GM19099 (cell line): ENCODE results near the gene RPS24.

Experiments used
- POLR2A ChIP-seq: IDR thresholded peaks from 3 replicates; pipeline ENCODE4 v1.6.1; 2011; ENCODE audit warnings: low read depth; ENCODE audit not compliant: insufficient read length; ENCODE audit errors: extremely low read depth

The RPS24 gene

GRCh38 chr10:78015546-78015945, 18.1 kb upstream of the RPS24 start:
- TF ChIP-seq POLR2A = no peak

- no peak for TF ChIP-seq POLR2A
Measured at GRCh38 chr10:78017856-78018255, 15.8 kb upstream of the RPS24 start.

- no peak for TF ChIP-seq POLR2A
Measured at GRCh38 chr10:78019264-78019663, 14.4 kb upstream of the RPS24 start.

GRCh38 chr10:78021201-78021600, 12.5 kb upstream of the RPS24 start:
- TF ChIP-seq POLR2A = no peak

GRCh38 chr10:78023741-78024140, 9.9 kb upstream of the RPS24 start:
- TF ChIP-seq POLR2A = no peak

- TF ChIP-seq POLR2A = no peak
Measured at GRCh38 chr10:78025685-78026364, 7.8 kb upstream of the RPS24 start.

GRCh38 chr10:78028438-78029268, 5.0 kb upstream of the RPS24 start:
- TF ChIP-seq POLR2A = no peak

- peak; percentile 85 for TF ChIP-seq POLR2A
Measured at GRCh38 chr10:78029269-78030226, 4.1 kb upstream of the RPS24 start, which contains the start of gene POLR3A. POLR3A (minus strand) TSS chr10:78029515; CDS start chr10:78029407, 108 bp downstream.

- no peak for TF ChIP-seq POLR2A
Measured at GRCh38 chr10:78033387-78033636, 351 bp upstream of the RPS24 start.

GRCh38 chr10:78035025-78035424, 1.4 kb downstream of the RPS24 start:
- TF ChIP-seq POLR2A = no peak

- no peak for TF ChIP-seq POLR2A
Measured at GRCh38 chr10:78035437-78035836, 1.8 kb downstream of the RPS24 start.

GRCh38 chr10:78035933-78036583, 2.4 kb downstream of the RPS24 start:
- no peak for TF ChIP-seq POLR2A

GRCh38 chr10:78038105-78038504, 4.4 kb downstream of the RPS24 start:
- TF ChIP-seq POLR2A = no peak

GRCh38 chr10:78038791-78039547, 5.3 kb downstream of the RPS24 start:
- no peak for TF ChIP-seq POLR2A
